Skeletal muscle tissue (tissue), 4 donors: ENCODE data around the gene CTNND2. TPM values are rescaled to one million over a fixed set of nuclear protein-coding genes. Genes with fewer than 3 reads are reported as not detected.

Experiments used
- H3K27ac ChIP-seq: one replicate; pipeline ENCODE4 v1.7.0; 2013; ENCODE audit warnings: mild to moderate bottlenecking, low read depth, low read length, inconsistent platforms
- H3K27me3 ChIP-seq, 3 donors: one replicate each; pipeline ENCODE4 v1.7.0; 2013; ENCODE audit warnings: low read length in 3 of 3; ENCODE audit not compliant: control insufficient read depth in 3 of 3, insufficient read depth in 3 of 3
- H3K36me3 ChIP-seq, 3 donors: one replicate each; pipeline ENCODE4 v1.7.0; 2013; ENCODE audit warnings: low read length in 3 of 3; ENCODE audit not compliant: control insufficient read depth in 3 of 3, insufficient read depth in 3 of 3
- H3K4me1 ChIP-seq, 3 donors: one replicate each; pipeline ENCODE4 v1.7.0; 2013; ENCODE audit warnings: low read length in 3 of 3, mild to moderate bottlenecking in 3 of 3; ENCODE audit not compliant: control insufficient read depth in 3 of 3, insufficient read depth in 3 of 3
- H3K4me3 ChIP-seq, 3 donors: one replicate each; pipeline ENCODE4 v1.7.0; 2013; ENCODE audit warnings: low read length in 3 of 3
- H3K9ac ChIP-seq, 3 donors: one replicate each; pipeline ENCODE4 v1.7.0; 2013; ENCODE audit warnings: low read length in 3 of 3, mild to moderate bottlenecking in 3 of 3, moderate library complexity in 2 of 3, low read depth in 1 of 3
- H3K9me3 ChIP-seq, 3 donors: one replicate each; pipeline ENCODE4 v1.7.0; 2013; ENCODE audit warnings: low read length in 3 of 3; ENCODE audit not compliant: control insufficient read depth in 3 of 3
- total RNA-seq: library from RNA; depleted of rRNA; stranded (reverse); fragments of >200 nt; gene quantifications from one replicate; pipeline ENCODE4 v1.2.3, GENCODE V29; 2014
- donor health status: Osteomylitis.

Gene CTNND2
- total RNA-seq, 1 donor from 2014 or later, result 0.52 TPM

DNA sequence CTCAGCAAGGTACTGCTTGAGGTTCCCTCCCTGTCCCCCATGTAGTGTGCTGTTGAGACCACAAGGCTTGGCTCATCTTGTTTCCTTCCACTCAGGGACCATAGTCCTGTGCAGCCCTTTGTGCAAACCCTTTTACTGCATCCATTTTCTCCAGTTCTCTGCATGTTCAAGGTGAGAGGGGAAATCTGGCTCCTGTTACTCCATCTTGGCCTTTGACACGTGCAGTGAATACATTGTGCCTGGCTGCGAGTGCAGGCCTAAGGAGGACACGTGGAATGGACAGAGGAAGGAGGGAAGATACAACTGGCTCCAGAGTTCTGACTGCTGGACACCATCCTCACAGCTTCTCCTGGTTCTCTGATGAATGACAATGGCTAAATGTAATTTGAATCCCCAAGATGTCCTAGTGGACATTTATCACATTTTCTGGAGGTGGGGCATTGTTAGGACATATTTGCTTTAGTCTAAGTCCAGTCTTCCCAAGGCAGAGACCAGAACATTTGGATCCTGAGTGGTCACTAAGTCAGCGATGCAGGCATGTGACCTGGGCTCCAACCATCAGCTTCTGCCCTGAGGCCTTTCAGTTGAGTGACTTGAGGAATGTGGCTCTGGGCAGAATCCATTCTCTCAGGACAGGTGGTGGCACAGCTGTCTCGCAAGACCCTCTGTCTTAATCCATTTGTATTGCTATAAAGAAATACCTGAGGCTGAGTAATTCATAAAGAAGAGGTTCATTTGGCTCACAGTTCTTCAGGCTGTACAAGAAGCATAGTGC, 954.2 kb downstream of the CTNND2 start:
- Histone ChIP-seq H3K9me3 (peaks cover 0 to 2% (median 0%) of the 10 kb centered on the region in 3 donors), H3K4me3 (no peak overlapping the region), H3K9ac (no peak overlapping the region), H3K36me3 (no peaks in the 10 kb centered on the region), H3K4me1 (no peaks in the 10 kb centered on the region), H3K27ac (no peak overlapping the region), H3K27me3 (no peaks in the 10 kb centered on the region)

DNA sequence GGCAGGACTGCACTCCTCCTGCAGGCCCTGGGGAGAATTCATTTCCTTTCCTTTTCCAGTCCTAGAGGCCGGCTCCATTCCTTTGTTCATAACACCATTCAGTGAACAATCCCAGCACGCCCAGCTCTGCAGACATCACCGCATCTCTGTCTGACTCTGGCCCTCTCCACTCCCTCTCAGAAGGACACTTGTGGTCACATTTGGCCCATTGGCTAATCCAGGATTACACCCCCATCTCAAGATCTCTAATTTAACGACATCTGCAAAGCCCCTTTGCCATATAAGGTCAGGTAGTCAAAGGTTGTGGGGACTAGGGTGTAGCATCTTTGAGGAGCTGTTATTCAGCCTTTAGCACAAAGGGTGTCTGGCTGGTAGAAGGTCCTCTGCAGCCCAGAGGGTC, 958.2 kb downstream of the CTNND2 start:
- Histone ChIP-seq H3K9ac (no peak overlapping the region), H3K27me3 (no peaks in the 10 kb centered on the region), H3K27ac (no peak overlapping the region), H3K4me3 (no peak overlapping the region), H3K9me3 (peaks cover 0 to 2% (median 0%) of the 10 kb centered on the region in 3 donors), H3K4me1 (no peaks in the 10 kb centered on the region), H3K36me3 (no peaks in the 10 kb centered on the region)

- H3K4me3 ChIP-seq, result no peak overlapping the region
- H3K36me3 ChIP-seq, result no peaks in the 10 kb centered on the region
- H3K27ac ChIP-seq, result no peak overlapping the region
- H3K9ac ChIP-seq, result no peak overlapping the region
- no peaks in the 10 kb centered on the region for H3K4me1 ChIP-seq
- H3K9me3 ChIP-seq, result no peaks in the 10 kb centered on the region
- H3K27me3 ChIP-seq, result no peaks in the 10 kb centered on the region
These were observed 962.3 kb downstream of the CTNND2 start for GRCh38 chr5:10941900-10942299.

DNA sequence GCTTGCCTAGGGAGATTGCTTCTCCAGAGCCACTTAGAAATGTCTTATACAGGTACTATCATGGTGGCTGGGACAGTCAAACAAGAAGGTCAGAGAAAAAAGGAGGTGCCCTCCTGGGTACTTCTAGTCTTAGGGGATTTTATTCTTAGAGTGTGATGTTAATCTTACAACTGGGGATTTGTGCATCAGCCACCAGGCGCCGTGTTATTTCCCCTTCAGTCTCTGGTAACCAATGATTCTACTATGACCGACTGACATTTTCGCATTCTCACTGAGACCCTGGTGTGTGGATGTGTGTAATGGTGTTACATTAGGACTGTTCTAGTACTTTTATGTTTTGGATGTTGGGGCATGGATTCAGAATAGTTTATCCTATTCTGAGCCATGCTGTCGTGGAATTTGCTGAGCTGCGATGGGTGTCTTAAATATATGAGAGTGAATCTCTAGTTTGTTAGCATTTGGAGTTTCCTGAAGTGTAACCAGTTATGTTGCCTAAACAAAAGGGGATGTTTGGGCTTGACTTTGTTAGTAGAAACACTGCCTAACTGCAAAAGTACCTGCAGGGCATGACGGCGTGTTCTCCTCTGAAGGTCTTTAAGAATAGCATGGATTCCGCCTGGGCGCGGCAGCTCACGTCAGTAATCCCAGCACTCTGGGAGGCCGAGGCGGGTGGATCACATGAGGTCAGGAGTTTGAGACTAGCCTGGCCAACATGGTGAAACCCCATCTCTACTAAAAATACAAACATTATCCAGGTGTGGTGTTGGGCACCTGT, 968.0 kb downstream of the CTNND2 start:
- Histone ChIP-seq H3K9ac (no peak overlapping the region), H3K36me3 (no peaks in the 10 kb centered on the region), H3K9me3 (no peaks in the 10 kb centered on the region), H3K4me3 (no peak overlapping the region), H3K27me3 (peaks cover 0 to 4% (median 0%) of the 10 kb centered on the region in 3 donors), H3K27ac (no peak overlapping the region), H3K4me1 (no peaks in the 10 kb centered on the region)

DNA sequence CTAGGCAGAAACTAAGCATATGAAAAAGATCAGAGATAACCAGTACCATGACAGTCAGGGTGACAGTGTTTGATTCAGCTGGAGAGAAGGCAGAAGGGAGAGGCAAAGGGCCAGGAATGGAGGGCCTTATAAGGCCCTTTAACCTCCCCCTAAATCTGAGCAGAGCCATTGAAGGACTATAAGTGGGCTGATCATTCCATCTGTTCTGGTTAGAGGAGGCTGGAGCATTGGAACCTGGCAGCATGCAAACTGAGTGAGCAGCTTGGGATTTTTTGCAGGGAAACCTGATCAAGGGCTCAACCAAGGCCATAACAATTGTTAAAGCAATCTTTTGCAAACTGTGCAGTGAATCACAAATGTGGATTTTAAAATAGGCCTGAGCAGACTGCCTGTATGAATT, 968.7 kb downstream of the CTNND2 start:
- Histone ChIP-seq H3K27me3 (peaks cover 0 to 4% (median 0%) of the 10 kb centered on the region in 3 donors), H3K4me3 (no peak overlapping the region), H3K9me3 (no peaks in the 10 kb centered on the region), H3K27ac (no peak overlapping the region), H3K36me3 (no peaks in the 10 kb centered on the region), H3K9ac (no peak overlapping the region), H3K4me1 (no peaks in the 10 kb centered on the region)

- peaks cover 0 to 2% (median 0%) of the 10 kb centered on the region in 3 donors for H3K9me3 ChIP-seq
- H3K4me3 ChIP-seq, result no peak overlapping the region
- H3K9ac ChIP-seq, result no peak overlapping the region
- H3K27ac ChIP-seq, result no peak overlapping the region
- H3K4me1 ChIP-seq, result no peaks in the 10 kb centered on the region
- no peaks in the 10 kb centered on the region for H3K36me3 ChIP-seq
- H3K27me3 ChIP-seq, result peaks cover 0 to 4% (median 0%) of the 10 kb centered on the region in 3 donors
These were observed 969.4 kb downstream of the CTNND2 start for GRCh38 chr5:10934783-10935355.

GRCh38 chr5:10933121-10933520, 971.1 kb downstream of the CTNND2 start:
- Histone ChIP-seq H3K27ac (no peak overlapping the region), H3K36me3 (no peaks in the 10 kb centered on the region), H3K4me1 (no peaks in the 10 kb centered on the region), H3K9me3 (peaks cover 0 to 6% (median 0%) of the 10 kb centered on the region in 3 donors), H3K4me3 (no peak overlapping the region), H3K27me3 (peaks cover 0 to 4% (median 0%) of the 10 kb centered on the region in 3 donors), H3K9ac (no peak overlapping the region)

- H3K9me3 ChIP-seq, result peaks cover 0 to 6% (median 0%) of the 10 kb centered on the region in 3 donors
- no peak overlapping the region for H3K9ac ChIP-seq
- H3K4me1 ChIP-seq, result no peaks in the 10 kb centered on the region
These were observed 971.8 kb downstream of the CTNND2 start for GRCh38 chr5:10932426-10932825.

GRCh38 chr5:10927608-10928007, 976.6 kb downstream of the CTNND2 start:
- Histone ChIP-seq H3K9me3 (peaks cover 0 to 6% (median 0%) of the 10 kb centered on the region in 3 donors), H3K4me1 (no peaks in the 10 kb centered on the region), H3K4me3 (no peak overlapping the region), H3K27me3 (peaks cover 0 to 9% (median 0%) of the 10 kb centered on the region in 3 donors), H3K36me3 (no peaks in the 10 kb centered on the region), H3K9ac (no peak overlapping the region), H3K27ac (no peak overlapping the region)

More at GRCh38 chr5:10932426-10932825, 971.8 kb downstream of the CTNND2 start:
- no peak overlapping the region for H3K27ac ChIP-seq
- H3K4me3 ChIP-seq, result no peak overlapping the region
- no peaks in the 10 kb centered on the region for H3K36me3 ChIP-seq
- H3K27me3 ChIP-seq, result peaks cover 0 to 4% (median 0%) of the 10 kb centered on the region in 3 donors

DNA sequence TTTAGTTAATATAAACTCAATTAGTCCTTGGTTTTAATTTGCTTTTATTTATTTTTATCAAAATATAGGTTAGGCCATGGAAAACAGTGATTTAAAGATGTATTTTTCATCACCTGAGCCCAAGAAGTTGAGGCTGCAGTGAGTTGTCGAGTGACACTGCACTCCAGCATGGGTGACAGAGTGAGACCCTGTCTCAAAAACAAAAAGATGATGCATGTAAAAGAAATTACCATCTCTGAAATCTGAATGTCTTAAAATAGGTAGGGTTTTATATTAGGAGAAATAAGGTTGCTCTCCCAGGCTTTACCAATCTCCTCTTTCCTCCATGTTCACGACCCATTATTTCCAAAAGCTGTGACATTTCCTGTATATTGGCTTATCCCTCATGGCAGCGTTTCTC, 980.9 kb downstream of the CTNND2 start:
- H3K9me3 ChIP-seq, result no peaks in the 10 kb centered on the region
- peaks cover 0 to 4% (median 0%) of the 10 kb centered on the region in 3 donors for H3K27me3 ChIP-seq
- no peaks in the 10 kb centered on the region for H3K36me3 ChIP-seq
- H3K4me3 ChIP-seq, result no peak overlapping the region
- no peak overlapping the region for H3K9ac ChIP-seq
- no peaks in the 10 kb centered on the region for H3K4me1 ChIP-seq
- no peak overlapping the region for H3K27ac ChIP-seq
